OCI-LY3 (cell line): ENCODE results near the gene ELOA2.
"Not testable (repeated sequence)": the region's sequence is repeated elsewhere in the genome, so short reads cannot be mapped to it uniquely, and the experiment has no call there.

Experiments
- EZH2phosphoT487 ChIP-seq: fragments of 200-600 bp; shearing (Covaris generic); IDR thresholded peaks from 2 replicates; pipeline ENCODE4 v1.6.1; 2018; ENCODE audit warnings: antibody characterized with exemption, mixed run types, low read depth
- TF ChIP-seq, protein P1 (sequence below): fragments of 200-600, 300-600 bp; sonication (generic); IDR thresholded peaks from 2 replicates; pipeline ENCODE4 v1.5.1; 2014; ENCODE audit warnings: antibody characterized with exemption, low read length, low read depth

DNA sequence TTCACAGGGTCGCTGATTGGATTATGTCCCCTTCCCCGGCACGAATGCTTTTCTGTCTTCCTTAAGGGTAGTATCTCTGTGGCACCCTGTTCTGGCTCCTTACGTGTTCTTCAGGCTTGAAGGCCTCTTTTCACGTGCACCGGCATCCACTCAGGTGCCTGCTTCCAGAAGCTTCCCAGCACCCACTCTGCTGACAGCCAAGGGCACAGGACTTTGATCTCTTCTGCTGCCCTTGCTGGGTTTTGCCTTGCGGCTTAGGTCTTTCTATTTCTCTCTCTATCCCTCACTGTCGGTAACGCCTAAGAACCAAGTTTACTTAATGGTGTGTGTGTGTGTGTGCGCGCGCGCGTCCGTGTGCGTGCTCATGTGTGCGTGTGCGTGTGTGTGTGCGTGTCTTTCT is 14.7 kb downstream of the ELOA2 start:
- TF ChIP-seq, protein P1, sequence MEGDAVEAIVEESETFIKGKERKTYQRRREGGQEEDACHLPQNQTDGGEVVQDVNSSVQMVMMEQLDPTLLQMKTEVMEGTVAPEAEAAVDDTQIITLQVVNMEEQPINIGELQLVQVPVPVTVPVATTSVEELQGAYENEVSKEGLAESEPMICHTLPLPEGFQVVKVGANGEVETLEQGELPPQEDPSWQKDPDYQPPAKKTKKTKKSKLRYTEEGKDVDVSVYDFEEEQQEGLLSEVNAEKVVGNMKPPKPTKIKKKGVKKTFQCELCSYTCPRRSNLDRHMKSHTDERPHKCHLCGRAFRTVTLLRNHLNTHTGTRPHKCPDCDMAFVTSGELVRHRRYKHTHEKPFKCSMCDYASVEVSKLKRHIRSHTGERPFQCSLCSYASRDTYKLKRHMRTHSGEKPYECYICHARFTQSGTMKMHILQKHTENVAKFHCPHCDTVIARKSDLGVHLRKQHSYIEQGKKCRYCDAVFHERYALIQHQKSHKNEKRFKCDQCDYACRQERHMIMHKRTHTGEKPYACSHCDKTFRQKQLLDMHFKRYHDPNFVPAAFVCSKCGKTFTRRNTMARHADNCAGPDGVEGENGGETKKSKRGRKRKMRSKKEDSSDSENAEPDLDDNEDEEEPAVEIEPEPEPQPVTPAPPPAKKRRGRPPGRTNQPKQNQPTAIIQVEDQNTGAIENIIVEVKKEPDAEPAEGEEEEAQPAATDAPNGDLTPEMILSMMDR = not testable (repeated sequence)
- TF ChIP-seq EZH2phosphoT487 = not testable (repeated sequence)
